Epidermal melanocyte (primary cell): Measurements from ENCODE around the gene INSL6.
"Not testable (repeated sequence)": the region's sequence is repeated elsewhere in the genome, so short reads cannot be mapped to it uniquely, and the experiment has no call there.

Source experiments
- DNase-seq: peaks from one replicate; pipeline ENCODE4 v3.0.0; 2011; ENCODE audit warnings: low spot score; ENCODE audit not compliant: insufficient read length

Gene INSL6, protein sequence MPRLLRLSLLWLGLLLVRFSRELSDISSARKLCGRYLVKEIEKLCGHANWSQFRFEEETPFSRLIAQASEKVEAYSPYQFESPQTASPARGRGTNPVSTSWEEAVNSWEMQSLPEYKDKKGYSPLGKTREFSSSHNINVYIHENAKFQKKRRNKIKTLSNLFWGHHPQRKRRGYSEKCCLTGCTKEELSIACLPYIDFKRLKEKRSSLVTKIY

DNA sequence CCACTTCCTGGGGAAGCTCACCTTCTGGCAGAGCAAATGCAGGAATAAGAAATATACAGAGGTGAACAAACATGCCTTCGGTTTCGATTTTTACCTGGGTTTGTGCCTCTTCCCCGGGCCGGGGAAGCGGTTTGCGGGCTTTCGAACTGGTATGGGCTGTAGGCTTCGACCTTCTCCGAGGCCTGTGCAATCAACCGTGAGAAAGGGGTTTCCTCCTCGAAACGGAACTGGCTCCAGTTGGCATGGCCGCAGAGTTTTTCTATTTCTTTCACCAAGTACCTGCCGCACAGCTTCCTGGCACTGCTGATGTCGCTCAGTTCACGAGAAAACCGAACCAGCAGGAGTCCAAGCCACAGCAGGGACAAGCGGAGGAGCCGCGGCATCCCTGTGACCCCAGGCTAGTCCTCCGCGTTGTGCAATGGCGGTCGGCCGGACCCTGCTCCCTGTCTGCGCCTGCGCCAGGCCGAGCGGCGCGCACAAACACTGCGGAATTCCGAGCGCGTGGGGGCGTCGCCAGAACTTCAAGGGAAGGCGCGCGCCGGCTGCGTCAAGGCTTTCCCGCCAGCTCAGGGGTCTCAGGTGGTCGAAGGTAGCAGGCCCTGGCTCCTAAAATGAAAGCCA lies at the start of gene INSL6:
INSL6 (minus strand) TSS at position 420 of the 621 bp plus-strand sequence; CDS start at position 383, 37 bp downstream.
- no peak for DNase-seq

DNA sequence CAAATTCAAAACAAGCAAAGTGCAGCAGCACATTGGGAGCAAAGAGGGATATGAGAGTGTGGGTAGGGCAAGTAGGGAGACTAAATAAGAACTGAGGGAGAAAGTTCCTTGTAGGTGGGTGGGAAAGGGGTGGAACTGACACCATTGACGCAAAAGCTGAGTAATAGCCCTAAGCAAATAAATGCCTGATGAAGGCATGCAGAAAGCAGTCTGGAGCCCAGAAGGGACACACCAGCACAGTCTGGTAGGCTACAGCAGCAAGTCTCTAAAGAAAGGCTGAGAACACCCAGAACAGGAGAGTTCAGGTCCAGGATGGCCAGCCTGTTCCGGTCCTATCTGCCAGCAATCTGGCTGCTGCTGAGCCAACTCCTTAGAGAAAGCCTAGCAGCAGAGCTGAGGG lies 45.8 kb upstream of the INSL6 start, which contains the start of gene INSL4:
INSL4 (plus strand) TSS at position 208 of the 400 bp plus-strand sequence; CDS start at position 313, 105 bp downstream.
- no peak for DNase-seq

DNA sequence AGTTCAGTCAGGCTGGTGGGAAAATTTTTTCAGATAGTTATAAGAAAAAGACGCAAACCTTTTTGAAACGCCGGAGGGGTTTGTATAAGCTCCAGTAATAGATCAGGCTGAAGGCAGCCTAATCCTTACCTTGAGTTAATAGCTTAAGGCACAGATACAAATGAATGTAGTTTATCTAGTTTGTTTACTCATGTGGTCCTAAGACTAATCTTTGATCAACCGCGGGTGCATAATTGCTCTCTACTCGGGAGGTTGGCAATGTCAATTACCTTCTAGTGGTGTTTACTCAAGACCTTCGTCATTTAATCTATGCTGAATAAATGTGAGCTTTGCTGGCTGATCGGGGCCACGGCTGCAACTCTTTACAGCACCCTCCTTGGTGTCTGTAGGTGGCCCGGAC lies 45.1 kb upstream of the INSL6 start:
- no peak for DNase-seq

DNA sequence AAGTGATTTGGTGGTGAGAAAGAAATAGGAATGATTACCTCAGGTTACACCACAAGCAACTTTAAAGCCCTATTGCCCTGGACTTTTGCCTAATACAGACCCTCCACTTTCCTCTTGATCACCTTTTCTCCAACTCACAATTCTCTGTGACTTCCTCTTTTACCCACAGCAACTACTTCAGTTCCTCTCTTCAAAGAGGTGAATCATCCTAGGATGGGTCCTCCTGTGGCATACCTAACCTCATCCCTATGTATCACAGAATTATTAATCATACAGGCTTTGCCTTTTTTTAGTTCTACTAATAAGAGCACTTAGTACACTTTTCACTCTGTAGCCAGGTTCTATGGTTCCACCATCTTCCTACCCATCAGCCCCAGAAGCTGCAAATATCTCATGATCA lies 19.6 kb upstream of the INSL6 start:
- DNase-seq = no peak

DNA sequence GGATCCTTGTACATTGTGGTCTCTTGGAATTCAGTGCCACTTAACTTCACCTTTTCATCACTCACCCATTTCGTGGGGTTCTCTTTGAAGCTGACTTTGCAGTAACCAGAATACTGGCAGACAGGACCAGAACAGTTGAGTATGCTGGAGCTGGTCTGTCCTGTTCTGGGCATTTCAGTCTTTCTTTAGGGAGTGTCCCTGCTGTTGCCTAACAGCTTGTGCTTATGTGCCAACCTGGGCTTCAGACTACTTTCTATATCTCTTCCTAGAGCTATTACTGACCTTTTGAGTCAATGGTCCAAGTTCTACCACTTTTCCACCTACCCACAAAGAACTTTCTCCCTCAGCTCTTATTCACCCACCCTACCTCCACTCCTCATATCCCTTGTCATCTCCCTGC lies 10.0 kb upstream of the INSL6 start:
- no peak for DNase-seq

DNA sequence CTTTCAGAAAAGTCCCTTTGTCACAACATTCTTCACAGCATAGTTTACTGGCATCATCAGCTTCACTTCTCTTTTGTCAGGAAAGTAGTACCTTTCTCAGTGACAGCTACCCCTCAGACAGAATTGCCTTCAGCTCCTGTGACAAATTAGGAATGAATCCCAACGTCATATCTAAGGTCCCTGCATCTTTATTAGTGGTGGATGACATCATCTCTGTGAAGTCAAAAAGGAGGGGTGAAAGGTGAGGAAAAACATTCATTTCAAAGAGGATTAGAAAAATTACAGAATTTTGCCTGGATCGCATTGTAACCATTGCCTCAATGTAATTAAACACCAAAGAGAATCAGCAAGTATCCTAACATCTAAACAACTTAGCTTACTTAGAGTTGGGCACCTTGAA lies 7.9 kb upstream of the INSL6 start:
- no peak for DNase-seq

DNA sequence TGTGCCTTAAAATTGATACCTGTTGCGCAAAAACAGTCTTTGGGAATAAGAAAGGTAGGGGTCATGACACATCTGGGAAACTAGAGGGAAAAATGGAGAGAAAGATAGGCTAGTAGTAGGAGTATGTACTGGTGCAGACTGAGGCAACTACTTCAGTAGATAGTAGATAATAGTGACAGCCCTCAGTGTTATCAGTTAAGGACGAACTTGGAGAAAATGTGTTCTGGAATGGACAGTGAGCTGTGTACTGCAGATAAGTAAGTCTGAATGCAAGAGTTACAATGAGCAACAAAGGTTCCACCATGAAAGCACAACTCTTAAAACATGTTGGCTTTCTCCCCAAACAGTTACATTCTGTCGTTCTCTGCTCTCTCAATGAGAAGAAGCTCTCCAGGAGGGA lies 6.5 kb upstream of the INSL6 start:
- DNase-seq = no peak

DNA sequence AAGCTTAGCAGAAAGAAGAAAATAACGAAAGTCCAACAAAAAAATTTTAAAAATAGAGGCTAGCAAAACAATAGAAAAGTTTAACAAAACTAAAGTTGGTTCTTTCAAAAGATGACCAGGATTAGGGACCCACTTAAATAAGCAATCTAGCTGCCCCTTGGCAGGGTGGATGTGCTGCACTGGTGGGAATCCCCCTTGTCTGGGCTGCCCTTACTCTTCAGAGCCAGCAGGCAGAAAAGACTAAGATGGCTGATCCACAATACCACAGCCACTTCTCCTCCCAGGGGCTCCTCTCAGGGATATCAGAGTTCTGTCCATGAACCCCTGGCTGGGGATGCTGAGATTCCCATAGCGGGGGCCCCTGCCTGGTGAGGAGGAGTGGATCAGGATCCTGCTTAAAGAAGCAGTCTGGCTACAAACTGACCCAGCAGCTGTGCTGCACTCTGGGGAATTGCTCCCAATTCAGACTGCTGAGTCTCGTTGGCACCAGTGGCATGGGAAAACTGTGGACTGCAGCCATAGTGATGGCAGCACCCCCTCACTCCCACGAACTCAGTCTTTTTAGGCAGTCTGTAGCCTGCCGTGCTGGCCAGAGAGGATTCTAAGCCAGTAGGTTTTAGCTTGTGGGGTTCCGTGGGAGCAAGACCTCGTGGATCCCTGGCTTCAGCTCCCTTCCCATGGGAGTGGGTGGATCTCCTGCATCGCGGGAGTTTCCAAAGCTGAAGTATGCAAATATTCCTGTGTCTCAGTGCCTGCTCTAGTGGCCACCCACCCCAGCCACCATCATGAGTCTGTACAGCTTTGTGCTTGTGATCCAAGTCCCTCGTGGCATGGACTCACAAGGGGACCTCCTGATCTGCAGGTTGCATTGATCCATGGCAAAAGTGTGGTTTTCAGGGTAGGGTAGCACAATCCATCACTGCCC lies 2.9 kb upstream of the INSL6 start:
- no peak for DNase-seq

DNA sequence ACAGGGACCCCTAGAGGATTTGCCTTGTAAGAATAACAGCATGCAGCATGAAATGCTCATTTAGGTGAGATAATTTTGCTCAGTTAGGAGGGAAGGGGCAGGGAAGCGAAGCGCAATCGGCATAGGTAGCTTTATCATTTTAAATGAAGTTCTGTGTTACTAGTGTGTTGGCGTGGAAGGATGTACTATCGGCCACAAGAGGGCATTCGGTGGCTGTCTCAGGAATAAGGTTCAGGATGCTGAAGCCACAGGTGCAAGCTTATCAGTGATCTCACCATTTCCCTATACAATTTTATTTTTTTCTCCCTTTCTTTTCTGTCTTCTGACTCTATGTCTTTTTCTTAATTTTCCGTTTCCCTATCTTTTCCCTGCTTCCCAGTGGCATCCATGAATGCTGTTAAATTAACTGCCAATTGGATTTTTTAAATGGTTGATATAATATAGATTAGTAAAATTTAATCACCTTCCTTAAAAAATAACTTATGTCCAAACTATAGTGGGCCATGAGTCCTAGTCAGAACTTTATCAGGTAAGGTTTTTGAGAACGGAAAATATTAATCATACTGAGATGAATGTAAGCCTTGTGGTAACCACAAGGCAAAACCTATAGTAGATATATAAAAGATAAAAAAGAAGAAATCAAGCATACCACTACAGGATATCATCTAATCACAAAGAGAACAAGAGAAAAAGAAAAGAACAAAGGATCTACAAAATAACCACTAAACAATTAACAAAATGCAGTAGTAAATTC lies 1.2 kb upstream of the INSL6 start:
- peak; percentile 31 for DNase-seq

DNA sequence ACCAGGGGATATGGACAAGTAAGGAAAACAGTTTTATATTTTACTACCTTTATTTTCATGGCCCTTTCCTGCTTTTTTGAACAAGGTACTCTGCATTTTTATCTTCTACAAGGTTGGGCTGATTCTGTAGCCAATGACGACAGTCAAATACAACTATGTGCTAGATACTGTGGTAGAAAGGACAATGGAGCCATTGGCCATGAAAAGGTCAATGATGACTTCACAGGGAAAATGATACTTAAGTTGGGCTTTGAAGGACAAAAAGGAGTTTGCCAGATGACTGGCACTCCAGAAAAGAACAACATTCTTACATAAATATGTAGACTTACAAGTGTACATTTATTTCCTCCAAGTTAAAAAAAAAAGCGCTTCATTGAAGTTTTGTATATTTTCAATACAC lies 663 bp downstream of the INSL6 start:
- no peak for DNase-seq

DNA sequence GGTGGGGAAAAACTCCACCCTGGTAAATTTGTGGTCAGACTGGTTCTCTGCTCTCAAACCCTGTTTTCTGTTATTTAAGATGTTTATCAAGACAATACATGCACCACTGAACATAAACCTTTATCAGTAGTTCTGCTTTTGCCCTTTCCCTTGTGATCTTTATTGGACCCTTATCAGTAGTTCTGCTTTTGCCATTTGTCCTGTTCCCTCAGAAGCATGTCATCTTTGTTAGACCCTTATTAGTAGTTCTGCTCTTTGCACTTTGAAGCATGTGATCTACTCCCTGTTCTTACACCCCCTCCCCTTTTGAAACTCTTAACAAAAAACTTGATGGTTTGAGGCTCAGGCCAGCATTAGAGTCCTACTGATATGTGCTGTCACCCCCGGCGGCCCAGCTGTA lies 4.8 kb downstream of the INSL6 start:
- DNase-seq = not testable (repeated sequence)

DNA sequence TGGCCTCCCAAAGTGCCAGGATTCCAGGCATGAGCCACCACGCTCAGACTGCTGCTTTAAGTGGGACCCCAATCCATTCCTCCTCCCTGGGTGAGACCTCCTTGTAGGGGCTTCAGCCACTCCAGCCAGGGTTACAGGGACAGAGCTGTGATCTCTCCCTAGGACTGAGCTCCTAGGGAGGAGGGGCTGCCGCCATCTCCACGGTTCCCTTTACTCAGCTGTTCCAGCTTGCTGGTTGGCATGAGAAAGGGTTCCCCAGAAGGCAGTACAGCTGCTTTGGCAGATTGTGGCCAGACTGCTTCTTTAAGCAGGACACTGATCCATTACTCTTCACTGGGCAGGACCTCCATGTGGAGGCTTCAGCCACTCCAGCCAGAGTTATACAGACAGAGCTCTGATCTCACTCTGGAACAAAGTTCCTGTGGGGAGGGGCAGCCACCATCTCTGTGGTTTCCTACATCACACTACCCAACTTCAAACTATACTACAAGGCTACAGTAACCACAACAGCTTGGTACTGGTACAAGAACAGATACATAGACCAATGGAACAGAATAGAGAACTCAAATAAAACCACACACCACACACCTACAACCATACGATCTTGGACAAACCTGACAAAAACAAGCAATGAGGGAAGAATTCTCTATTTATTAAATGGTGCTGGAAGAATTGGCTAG lies 7.2 kb downstream of the INSL6 start:
- DNase-seq = no peak

DNA sequence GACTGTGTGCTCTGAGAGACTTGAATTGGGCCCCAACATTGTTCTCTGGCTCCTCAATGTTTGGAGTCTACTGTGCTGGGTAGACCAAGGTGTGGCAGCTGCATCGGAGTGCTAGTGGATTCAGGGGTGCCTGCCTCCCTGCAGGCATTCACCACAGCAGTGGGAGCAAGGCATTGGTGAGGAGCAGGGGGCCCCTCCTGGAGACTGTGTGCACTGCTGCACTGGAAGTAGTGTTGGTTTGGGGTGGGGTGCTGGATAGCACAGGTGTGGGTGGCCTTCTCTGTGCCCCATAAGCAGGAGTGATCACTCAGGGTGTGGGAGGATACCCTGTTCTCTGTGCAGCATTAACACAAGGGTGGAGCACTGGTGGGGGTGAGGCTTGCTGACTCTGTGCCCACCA lies 39.2 kb downstream of the INSL6 start:
- DNase-seq = no peak

DNA sequence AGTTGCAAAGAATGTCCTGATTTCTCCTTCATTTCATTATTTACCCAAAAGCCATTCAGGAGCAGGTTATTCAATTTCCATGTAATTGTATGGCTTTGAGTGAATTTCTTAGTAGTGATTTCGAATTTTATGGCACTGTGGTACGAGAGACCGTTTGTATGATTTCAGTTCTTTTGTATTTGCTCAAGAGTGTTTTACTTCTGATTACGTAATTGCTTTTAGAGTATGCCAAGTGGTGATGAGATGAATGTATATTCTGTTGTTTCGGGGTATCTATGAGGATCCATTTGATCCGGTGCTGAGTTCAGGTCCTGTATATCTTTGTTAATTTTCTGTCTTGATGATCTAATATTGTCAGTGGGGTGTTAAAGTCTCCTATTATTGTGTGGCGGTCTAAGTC lies 41.2 kb downstream of the INSL6 start:
- no peak for DNase-seq

DNA sequence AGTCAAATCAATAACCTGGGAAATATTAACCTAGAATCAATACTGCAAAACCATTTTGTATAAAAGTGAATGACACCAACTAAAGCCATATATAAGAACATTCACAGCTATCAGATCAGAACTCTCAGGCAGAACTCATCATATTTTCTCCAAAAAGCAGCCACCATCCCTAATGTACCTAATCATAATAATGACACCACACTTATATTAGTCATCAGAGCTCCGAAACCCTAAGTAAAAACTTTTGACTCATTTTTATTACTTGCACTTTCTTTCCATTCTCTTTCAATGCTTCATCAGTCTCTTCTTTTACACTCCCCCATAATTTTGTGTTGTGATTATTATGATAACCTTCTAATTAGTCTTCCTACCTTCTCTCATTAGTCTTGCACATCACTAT lies 45.3 kb downstream of the INSL6 start:
- DNase-seq = no peak

DNA sequence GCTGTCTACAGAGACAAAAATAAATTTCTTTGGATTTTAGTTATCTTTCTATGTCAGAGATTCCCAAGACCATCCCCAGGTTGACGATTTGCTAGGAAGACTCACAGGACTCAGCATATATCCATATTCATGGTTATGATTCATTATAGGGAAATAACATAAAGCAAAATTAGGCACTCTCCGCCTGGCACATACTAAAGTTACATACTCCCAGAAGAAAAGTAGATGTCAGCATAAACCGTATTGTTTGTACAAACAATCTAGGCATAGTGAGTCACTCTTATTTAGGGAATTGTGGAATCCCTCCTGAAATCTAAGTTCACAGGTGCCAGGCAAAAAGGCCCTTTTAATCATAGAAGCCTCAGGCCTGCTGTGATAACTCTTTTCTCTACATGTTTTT lies 62.9 kb downstream of the INSL6 start:
- DNase-seq = no peak

DNA sequence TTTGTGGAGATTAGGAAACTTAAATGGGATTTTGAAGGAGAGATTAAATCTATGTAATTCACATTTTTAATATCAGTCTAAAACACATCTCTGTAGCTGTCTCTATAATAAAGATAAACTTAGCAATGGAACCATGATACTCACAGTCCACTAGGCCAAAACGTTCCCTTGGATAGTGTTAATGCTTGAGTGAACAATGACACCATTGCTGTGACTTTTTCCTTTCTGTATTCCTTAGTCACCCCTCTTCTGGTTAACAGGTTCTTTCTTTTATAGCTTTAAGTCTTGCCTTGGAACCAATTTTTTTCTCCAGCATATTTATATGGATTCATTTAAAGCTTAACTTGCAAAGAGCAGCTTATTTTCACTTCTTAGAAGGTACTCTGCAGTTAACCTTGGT lies 63.3 kb downstream of the INSL6 start:
- DNase-seq = no peak

DNA sequence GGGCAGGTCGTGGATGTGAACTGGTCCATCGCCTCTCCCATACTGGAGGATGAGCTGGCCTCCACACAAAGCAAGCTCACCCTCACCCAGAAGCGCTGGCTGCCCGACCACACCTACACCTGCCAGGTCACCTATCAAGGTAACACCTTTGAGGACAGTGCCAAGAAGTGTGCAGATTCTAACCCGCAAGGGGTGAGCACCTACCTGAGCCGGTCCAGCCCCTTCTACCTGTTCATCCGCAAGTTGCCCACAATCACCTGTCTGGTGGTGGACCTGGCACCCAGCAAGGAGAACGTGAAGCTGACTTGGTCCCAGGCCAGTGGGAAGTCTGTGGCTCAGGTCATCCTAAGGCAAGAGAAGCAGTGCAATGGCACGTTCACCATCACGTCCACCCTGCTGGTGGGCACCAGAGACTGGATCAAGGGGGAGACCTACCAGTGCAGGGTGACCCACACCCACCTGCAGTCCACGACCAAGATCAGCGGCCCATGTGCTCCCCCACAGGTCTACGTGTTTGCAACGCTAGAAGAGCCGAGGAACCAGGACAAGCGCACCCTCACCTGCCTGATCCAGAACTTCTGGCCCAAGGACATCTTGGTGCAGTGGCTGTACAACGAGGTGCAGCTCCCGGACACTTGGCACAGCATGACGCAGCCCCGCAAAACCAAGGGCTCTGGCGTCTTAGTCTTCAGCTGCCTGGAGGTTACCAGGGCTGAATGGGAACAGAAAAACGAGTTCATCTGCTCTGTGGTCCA lies 71.3 kb downstream of the INSL6 start:
- DNase-seq = no peak
